T-helper 17 cell (primary cell): Measurements from ENCODE around the gene KPRP. TPM values are rescaled to one million over a fixed set of nuclear protein-coding genes. Genes with fewer than 3 reads are reported as not detected.

Experiments used
- ATAC-seq: fragments of 150-1000 bp; cut with Tn5 transposase; 2 replicates; pipeline ENCODE4 v1.10.0; 2021; ENCODE audit warnings: mild to moderate bottlenecking, moderate library complexity
- DNase-seq, 3 donors: peaks; one replicate each; pipeline versions ENCODE4 v3.0.0 to v3.0.0-alpha.2; 2020 to 2021
- H3K9me3 ChIP-seq: one replicate; pipeline ENCODE4 v1.7.0; 2013; ENCODE audit warnings: low read length, mild to moderate bottlenecking; ENCODE audit not compliant: control insufficient read depth, poor library complexity, severe bottlenecking
- H3K27ac Mint-ChIP-seq: one replicate; pipeline ENCODE4 v1.8.0; 2022; ENCODE audit warnings: mild to moderate bottlenecking, moderate library complexity, mixed read lengths
- H3K27me3 Mint-ChIP-seq: one replicate; pipeline ENCODE4 v1.8.0; 2022; ENCODE audit warnings: mixed read lengths
- H3K36me3 Mint-ChIP-seq: one replicate; pipeline ENCODE4 v1.8.0; 2022; ENCODE audit warnings: low read depth, mixed read lengths
- H3K4me1 Mint-ChIP-seq: one replicate; pipeline ENCODE4 v1.8.0; 2022; ENCODE audit warnings: mild to moderate bottlenecking, mixed read lengths
- H3K4me3 Mint-ChIP-seq: one replicate; pipeline ENCODE4 v1.8.0; 2022; ENCODE audit warnings: mild to moderate bottlenecking, moderate library complexity, mixed read lengths
- total RNA-seq, 4 donors: library from RNA in 2 of 4; stranded (reverse) in 2 of 4; gene quantifications; one replicate each; pipeline ENCODE4 v1.2.3 and lab custom pipeline; 2022 to 2026

Gene KPRP
- total RNA-seq, 2 donors from 2014 or later: not detected

GRCh38 chr1:152796421-152796820 lies 38.6 kb downstream of the KPRP start, which contains the start of gene LCE1D:
TSS of gene LCE1D (plus strand) at chr1:152796721. CDS start at chr1:152797795, 1,074 bp downstream.
- Mint-ChIP-seq H3K27me3 (peaks cover 58% of the 10 kb centered on the region), H3K36me3 (peaks cover 3% of the 10 kb centered on the region), H3K4me1 (peaks cover 8% of the 10 kb centered on the region), H3K4me3 (no peak within 1 kb of the TSS), H3K27ac (no peak within 1 kb of the TSS)
- no peak for ATAC-seq
- no peak for DNase-seq
- no peaks in the 10 kb centered on the region for H3K9me3 ChIP-seq

GRCh38 chr1:152801333-152801732 lies 43.5 kb downstream of the KPRP start:
- Mint-ChIP-seq H3K27ac (no peak overlapping the region), H3K36me3 (peaks cover 5% of the 10 kb centered on the region), H3K4me3 (no peak overlapping the region), H3K4me1 (peaks cover 4% of the 10 kb centered on the region), H3K27me3 (peaks cover 67% of the 10 kb centered on the region)
- no peaks in the 10 kb centered on the region for H3K9me3 ChIP-seq
- ATAC-seq (no peak), DNase-seq (no peak)

GRCh38 chr1:152806576-152806975 lies 48.8 kb downstream of the KPRP start, which contains the start of gene LCE1C:
TSS of gene LCE1C (minus strand) at chr1:152806651. CDS start at chr1:152805478, 1,173 bp downstream.
- DNase-seq: no peak
- H3K9me3 ChIP-seq: no peaks in the 10 kb centered on the region
- peaks cover 62% of the 10 kb centered on the region for H3K27me3 Mint-ChIP-seq
- H3K36me3 Mint-ChIP-seq: peaks cover 2% of the 10 kb centered on the region
- no peak for ATAC-seq
- no peak within 1 kb of the TSS for H3K4me3 Mint-ChIP-seq
- no peaks in the 10 kb centered on the region for H3K4me1 Mint-ChIP-seq
- no peak within 1 kb of the TSS for H3K27ac Mint-ChIP-seq

- no peaks in the 10 kb centered on the region for H3K36me3 Mint-ChIP-seq
- H3K4me3 Mint-ChIP-seq: no peak overlapping the region
- no peak overlapping the region for H3K27ac Mint-ChIP-seq
- H3K27me3 Mint-ChIP-seq: peaks cover 53% of the 10 kb centered on the region
- H3K4me1 Mint-ChIP-seq: no peaks in the 10 kb centered on the region
- ATAC-seq (no peak), DNase-seq (no peak)
- no peaks in the 10 kb centered on the region for H3K9me3 ChIP-seq
These were observed 53.2 kb downstream of the KPRP start for GRCh38 chr1:152811050-152811449.

Other genes with a start within 250 kb of the KPRP start
- not detected for gene LCE5A, start 247.2 kb upstream of the KPRP start, total RNA-seq
- not detected for gene CRCT1, start 243.5 kb upstream of the KPRP start, total RNA-seq
- gene LCE3E, start 191.2 kb upstream of the KPRP start, total RNA-seq: not detected
- not detected for gene LCE3D, start 177.5 kb upstream of the KPRP start, total RNA-seq
- not detected for gene LCE3C, start 157.8 kb upstream of the KPRP start, total RNA-seq
- not detected for gene LCE3B, start 144.2 kb upstream of the KPRP start, total RNA-seq
- not detected for gene LCE3A, start 134.9 kb upstream of the KPRP start, total RNA-seq
- gene LCE2D, start 94.6 kb upstream of the KPRP start, total RNA-seq: not detected
- not detected for gene LCE2C, start 82.7 kb upstream of the KPRP start, total RNA-seq
- gene LCE2B, start 71.9 kb upstream of the KPRP start, total RNA-seq: not detected
- not detected for gene LCE2A, start 59.7 kb upstream of the KPRP start, total RNA-seq
- gene LCE4A, start 49.9 kb upstream of the KPRP start, total RNA-seq: not detected
- gene LCE1F, start 17.1 kb downstream of the KPRP start, total RNA-seq: not detected
- not detected for gene LCE1E, start 28.2 kb downstream of the KPRP start, total RNA-seq
- gene LCE1D, start 38.7 kb downstream of the KPRP start, total RNA-seq: not detected
- not detected for gene LCE1C, start 48.6 kb downstream of the KPRP start, total RNA-seq
- not detected for gene LCE1B, start 53.9 kb downstream of the KPRP start, total RNA-seq
- gene LCE1A, start 69.4 kb downstream of the KPRP start, total RNA-seq: not detected
- gene LCE6A, start 84.8 kb downstream of the KPRP start, total RNA-seq: not detected
- not detected for gene LCE7A, start 102.0 kb downstream of the KPRP start, total RNA-seq
- gene SMCP, start 120.3 kb downstream of the KPRP start, total RNA-seq: not detected
- gene IVL, start 150.5 kb downstream of the KPRP start, total RNA-seq: not detected
- gene SPRR5, start 189.2 kb downstream of the KPRP start, total RNA-seq: not detected
- not detected for gene SPRR4, start 212.6 kb downstream of the KPRP start, total RNA-seq
- gene SPRR1A, start 226.1 kb downstream of the KPRP start, total RNA-seq: not detected
- not detected for gene SPRR3, start 243.7 kb downstream of the KPRP start, total RNA-seq